GM12878 (cell line): ENCODE results near the gene USPL1. TPM values are rescaled to one million over a fixed set of nuclear protein-coding genes. Genes with fewer than 3 reads are reported as not detected.

Experiments
- ATAC-seq: fragments of 200-7000 bp; cut with Tn5 transposase; 3 replicates; pipeline ENCODE4 v1.9.1; 2020; ENCODE audit warnings: mild to moderate bottlenecking, moderate library complexity
- BruUV-seq: library from RNA; stranded (reverse); fragments of 400-500 nt; replicated peaks from 2 replicates; lab custom pipeline; 2021; lab: Mats Ljungman, UMichigan
- CTCF ChIA-PET: fragments of 300-600 bp; sonication (Branson Sonifier 250); formaldehyde crosslinking; extraction: SDS; loops from one replicate; lab custom pipeline; 2021; ENCODE audit warnings: inconsistent platforms; lab: Yijun Ruan, JAX
- POLR2A ChIA-PET: fragments of 350-600 bp; formaldehyde crosslinking; extraction: SDS; loops from one replicate; lab custom pipeline; 2021; ENCODE audit warnings: inconsistent platforms; lab: Charles Lee
- RAD21 ChIA-PET: fragments of 300-600 bp; sonication (Branson Sonifier 250); formaldehyde crosslinking; loops from one replicate; lab custom pipeline; 2023; ENCODE audit warnings: antibody characterized with exemption; ENCODE audit not compliant: unreplicated experiment; lab: Charles Lee
- SMC1A ChIA-PET: fragments of 300-600 bp; sonication (Branson Sonifier 250); formaldehyde crosslinking; loops from one replicate; lab custom pipeline; 2023; ENCODE audit not compliant: unreplicated experiment, uncharacterized antibody; lab: Charles Lee
- DNase-seq: peaks from one replicate; pipeline ENCODE4 v3.0.0-alpha.2; 2011; ENCODE audit warnings: low read depth, low spot score
- FAIRE-seq: peaks from 3 replicates; lab custom pipeline; 2011; peaks lifted over from hg19 to GRCh38; lab: Jason Lieb, UNC
- H2AFZ ChIP-seq: 2 replicates; pipeline ENCODE4 v1.6.0; 2011; ENCODE audit warnings: low read depth, low read length, control low read depth; ENCODE audit not compliant: control insufficient read depth
- H3K27ac ChIP-seq: 2 replicates; pipeline ENCODE4 v1.5.1; 2011; ENCODE audit warnings: control low read depth; ENCODE audit not compliant: control insufficient read depth, insufficient read depth
- H3K27me3 ChIP-seq, 2 experiments: replicated peaks in 1 of 2; 2 replicates each; pipeline versions ENCODE4 v1.6.0 to v1.6.1; 2011; ENCODE audit warnings: low read length in 1 of 2; ENCODE audit not compliant: control insufficient read depth in 2 of 2, insufficient read depth in 2 of 2
- H3K36me3 ChIP-seq, 2 experiments: 2 replicates each; pipeline ENCODE4 v1.5.1; 2011; ENCODE audit warnings: low read length in 1 of 2; ENCODE audit not compliant: control insufficient read depth in 2 of 2, insufficient read depth in 2 of 2
- H3K4me1 ChIP-seq: 2 replicates; pipeline ENCODE4 v1.6.1; 2011; ENCODE audit warnings: mild to moderate bottlenecking, low read length, moderate library complexity, mixed read lengths; ENCODE audit not compliant: control insufficient read depth, insufficient read depth
- H3K4me2 ChIP-seq: 2 replicates; pipeline ENCODE4 v1.6.0; 2011; ENCODE audit warnings: control low read depth; ENCODE audit not compliant: control insufficient read depth, insufficient read depth
- H3K4me3 ChIP-seq: fragments of 200-600 bp; sonication (generic); 2 replicates; pipeline ENCODE4 v1.5.1; 2016
- H3K79me2 ChIP-seq: 2 replicates; pipeline ENCODE4 v1.6.0; 2011; ENCODE audit warnings: low read length; ENCODE audit not compliant: control insufficient read depth, insufficient read depth
- H3K9ac ChIP-seq: 2 replicates; pipeline ENCODE4 v1.8.0; 2011; ENCODE audit warnings: low read length, control low read depth, mixed read lengths; ENCODE audit not compliant: control insufficient read depth, insufficient read depth
- H3K9me3 ChIP-seq: replicated peaks from 3 replicates; pipeline ENCODE4 v1.5.1; 2011; ENCODE audit warnings: mild to moderate bottlenecking, low read length; ENCODE audit not compliant: control insufficient read depth, insufficient read depth
- H4K20me1 ChIP-seq: 2 replicates; pipeline ENCODE4 v1.6.0; 2011; ENCODE audit not compliant: control insufficient read depth, insufficient read depth
- BCL11A ChIP-seq: IDR thresholded peaks from 2 replicates; pipeline ENCODE4 v1.6.1; 2011; ENCODE audit warnings: low read depth, low read length
- CBX5 ChIP-seq: sonication (generic); IDR thresholded peaks from 2 replicates; pipeline ENCODE4 v1.6.1; 2016; ENCODE audit warnings: low read depth, moderate library complexity, mild to moderate bottlenecking, inconsistent platforms
- EED ChIP-seq: sonication (generic); IDR thresholded peaks from 2 replicates; pipeline ENCODE4 v1.6.1; 2016; ENCODE audit warnings: antibody characterized with exemption, low read depth
- IRF4 ChIP-seq: IDR thresholded peaks from 2 replicates; pipeline ENCODE4 v1.6.1; 2011; ENCODE audit warnings: low read depth, low read length
- KAT2A ChIP-seq: conservative IDR thresholded peaks from 2 replicates; pipeline ENCODE4 v1.6.1; 2011; ENCODE audit warnings: low read depth, low read length; ENCODE audit not compliant: control insufficient read depth
- NBN ChIP-seq: fragments of 450-650 bp; IDR thresholded peaks from 2 replicates; pipeline ENCODE4 v1.6.1; 2016
- NFYA ChIP-seq: IDR thresholded peaks from 2 replicates; pipeline ENCODE4 v1.6.1; 2011; ENCODE audit warnings: low read depth, mild to moderate bottlenecking, low read length, improper control_type of control experiment, borderline replicate concordance
- NR2F1 ChIP-seq: fragments of 450-650 bp; conservative IDR thresholded peaks from 2 replicates; pipeline ENCODE4 v1.6.1; 2017; ENCODE audit warnings: mild to moderate bottlenecking
- PAX5 ChIP-seq: IDR thresholded peaks from 2 replicates; pipeline ENCODE4 v1.6.1; 2011; ENCODE audit warnings: low read depth, low read length, borderline replicate concordance
- RAD21 ChIP-seq: IDR thresholded peaks from 2 replicates; pipeline ENCODE4 v1.6.1; 2011; ENCODE audit warnings: mild to moderate bottlenecking, low read depth, low read length, moderate library complexity; ENCODE audit not compliant: insufficient read depth
- SPI1 ChIP-seq: IDR thresholded peaks from 2 replicates; pipeline ENCODE4 v1.6.1; 2011; ENCODE audit warnings: low read depth, mild to moderate bottlenecking, low read length, moderate library complexity, borderline replicate concordance; ENCODE audit not compliant: insufficient read depth
- WGBS: methylation state at CpG from one replicate; pipeline ENCODE4 v1.1.6; 2016; ENCODE audit warnings: low lambda C conversion rate; ENCODE audit not compliant: insufficient replicate concordance, insufficient coverage; ENCODE audit errors: missing lambda C conversion rate; 5-methylcytosine and 5-hydroxymethylcytosine counted together
- in situ Hi-C: fragments of 300-500 bp; cut with MboI; formaldehyde crosslinking; loops from 9 replicates; pipeline ENCODE4 v1.14.3; 2018; ENCODE audit warnings: mixed read lengths
- intact Hi-C: fragments of 100-400 bp; cut with micrococcal nuclease; formaldehyde crosslinking; loops from one replicate; pipeline ENCODE4 v1.14.2; 2022; ENCODE audit not compliant: unreplicated experiment
- polyA plus RNA-seq, 11 experiments: library from polyadenylated mRNA; depleted of rRNA in 4 of 11; unstranded in 6 of 11; stranded (reverse) in 5 of 11; fragments of >200 nt; fragmentation: Nextera tagmentation in 4 of 11; fragmentation: Illumina TruSeq in 1 of 11; extraction: Ambion mirVana in 4 of 11; extraction: Trizol in 1 of 11; gene quantifications; 1 replicate in 1 of 11; 2 replicates in 10 of 11; pipeline versions ENCODE4 v1.2.1 to v1.2.3, GENCODE V29; 2011 to 2016; ENCODE audit warnings: inconsistent platforms in 2 of 11, missing spikeins in 2 of 11, low read depth in 1 of 11
- total RNA-seq, 4 experiments: library from RNA; depleted of rRNA in 3 of 4; stranded (reverse); fragments of >200 nt in 3 of 4; fragmentation: Illumina TruSeq in 1 of 4; extraction: Trizol in 1 of 4; gene quantifications; 2 replicates each; pipeline versions ENCODE4 v1.2.1 to v1.2.3, GENCODE V29; 2013 to 2021
- TF ChIP-seq, protein P1 (sequence below): fragments of 450-650 bp; IDR thresholded peaks from 2 replicates; pipeline ENCODE4 v1.6.1; 2016; ENCODE audit warnings: mild to moderate bottlenecking, moderate library complexity, borderline replicate concordance
- TF ChIP-seq, protein P2 (sequence below): IDR thresholded peaks from 2 replicates; pipeline ENCODE4 v1.6.1; 2012; ENCODE audit warnings: low read depth, low read length, improper control_type of control experiment
- TF ChIP-seq, protein P3 (sequence below): fragments of 450-650 bp; IDR thresholded peaks from 2 replicates; pipeline ENCODE4 v1.6.1; 2018; ENCODE audit warnings: mild to moderate bottlenecking, low read depth, moderate library complexity; ENCODE audit not compliant: partially characterized antibody
- TF ChIP-seq, protein P4 (sequence below): IDR thresholded peaks from 2 replicates; pipeline ENCODE4 v1.6.1; 2011; ENCODE audit warnings: low read depth, mild to moderate bottlenecking, low read length, moderate library complexity, borderline replicate concordance; ENCODE audit errors: extremely low read depth

The USPL1 gene
- total and polyA plus RNA-seq, 10 of the 15 experiments (the other 5 are each of a cell fraction or from before 2014, with no cell fraction given) = 7.9 to 23.2 (median 15.8) TPM

DNA sequence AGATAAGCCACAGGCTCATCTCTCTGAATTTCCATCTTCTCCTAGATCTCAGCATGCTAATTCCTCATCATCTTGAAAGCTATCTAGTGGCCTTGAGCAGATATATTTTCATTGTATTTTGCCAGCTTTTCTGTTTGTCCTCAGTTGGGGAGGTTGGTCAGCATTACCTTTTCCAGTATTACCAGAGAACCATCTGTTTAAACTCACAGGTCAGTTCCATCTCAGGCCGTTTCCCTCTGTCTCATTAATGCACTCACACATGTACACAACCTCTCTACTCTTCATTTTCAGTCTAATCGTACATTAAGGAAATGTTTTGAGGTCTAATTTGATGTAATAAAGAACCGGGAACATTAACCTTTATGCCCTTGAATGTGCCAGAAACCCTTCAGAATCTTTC, 29.7 kb downstream of the USPL1 start:
- H3K4me2 ChIP-seq = no peak overlapping the region
- no peak for ATAC-seq
- 79% methylated on average over 3 of the region's 3 CpGs for WGBS
- no peak for FAIRE-seq
- in situ Hi-C loops (no loop called here), intact Hi-C loops (no loop called here)
- no peaks in the 10 kb centered on the region for H3K27me3 ChIP-seq
- no peak for DNase-seq
- H3K4me3 ChIP-seq = no peak overlapping the region
- H3K79me2 ChIP-seq = no peaks in the 10 kb centered on the region
- H2AFZ ChIP-seq = no peak overlapping the region
- H3K4me1 ChIP-seq = no peaks in the 10 kb centered on the region
- ChIA-PET CTCF (no interaction called here), SMC1A (interaction anchor here (0.6 kb wide), 1 partner anchor 117 kb away, joined by 3 read pairs; no protein-coding TSS in a partner anchor), POLR2A (no interaction called here), RAD21 (no interaction called here)
- no peaks in the 10 kb centered on the region for H4K20me1 ChIP-seq
- no peak overlapping the region for H3K9ac ChIP-seq
- no peak overlapping the region for H3K27ac ChIP-seq
- no peaks in the 10 kb centered on the region for H3K9me3 ChIP-seq
- TF ChIP-seq RAD21 = no peak
- TF ChIP-seq CBX5 = no peak
- TF ChIP-seq, protein P1, sequence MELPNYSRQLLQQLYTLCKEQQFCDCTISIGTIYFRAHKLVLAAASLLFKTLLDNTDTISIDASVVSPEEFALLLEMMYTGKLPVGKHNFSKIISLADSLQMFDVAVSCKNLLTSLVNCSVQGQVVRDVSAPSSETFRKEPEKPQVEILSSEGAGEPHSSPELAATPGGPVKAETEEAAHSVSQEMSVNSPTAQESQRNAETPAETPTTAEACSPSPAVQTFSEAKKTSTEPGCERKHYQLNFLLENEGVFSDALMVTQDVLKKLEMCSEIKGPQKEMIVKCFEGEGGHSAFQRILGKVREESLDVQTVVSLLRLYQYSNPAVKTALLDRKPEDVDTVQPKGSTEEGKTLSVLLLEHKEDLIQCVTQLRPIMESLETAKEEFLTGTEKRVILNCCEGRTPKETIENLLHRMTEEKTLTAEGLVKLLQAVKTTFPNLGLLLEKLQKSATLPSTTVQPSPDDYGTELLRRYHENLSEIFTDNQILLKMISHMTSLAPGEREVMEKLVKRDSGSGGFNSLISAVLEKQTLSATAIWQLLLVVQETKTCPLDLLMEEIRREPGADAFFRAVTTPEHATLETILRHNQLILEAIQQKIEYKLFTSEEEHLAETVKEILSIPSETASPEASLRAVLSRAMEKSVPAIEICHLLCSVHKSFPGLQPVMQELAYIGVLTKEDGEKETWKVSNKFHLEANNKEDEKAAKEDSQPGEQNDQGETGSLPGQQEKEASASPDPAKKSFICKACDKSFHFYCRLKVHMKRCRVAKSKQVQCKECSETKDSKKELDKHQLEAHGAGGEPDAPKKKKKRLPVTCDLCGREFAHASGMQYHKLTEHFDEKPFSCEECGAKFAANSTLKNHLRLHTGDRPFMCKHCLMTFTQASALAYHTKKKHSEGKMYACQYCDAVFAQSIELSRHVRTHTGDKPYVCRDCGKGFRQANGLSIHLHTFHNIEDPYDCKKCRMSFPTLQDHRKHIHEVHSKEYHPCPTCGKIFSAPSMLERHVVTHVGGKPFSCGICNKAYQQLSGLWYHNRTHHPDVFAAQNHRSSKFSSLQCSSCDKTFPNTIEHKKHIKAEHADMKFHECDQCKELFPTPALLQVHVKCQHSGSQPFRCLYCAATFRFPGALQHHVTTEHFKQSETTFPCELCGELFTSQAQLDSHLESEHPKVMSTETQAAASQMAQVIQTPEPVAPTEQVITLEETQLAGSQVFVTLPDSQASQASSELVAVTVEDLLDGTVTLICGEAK = no peak
- no peak for TF ChIP-seq EED
- TF ChIP-seq, protein P2, sequence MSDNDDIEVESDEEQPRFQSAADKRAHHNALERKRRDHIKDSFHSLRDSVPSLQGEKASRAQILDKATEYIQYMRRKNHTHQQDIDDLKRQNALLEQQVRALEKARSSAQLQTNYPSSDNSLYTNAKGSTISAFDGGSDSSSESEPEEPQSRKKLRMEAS = no peak
- TF ChIP-seq NR2F1 = no peak
- no peak for TF ChIP-seq PAX5
- TF ChIP-seq, protein P3, sequence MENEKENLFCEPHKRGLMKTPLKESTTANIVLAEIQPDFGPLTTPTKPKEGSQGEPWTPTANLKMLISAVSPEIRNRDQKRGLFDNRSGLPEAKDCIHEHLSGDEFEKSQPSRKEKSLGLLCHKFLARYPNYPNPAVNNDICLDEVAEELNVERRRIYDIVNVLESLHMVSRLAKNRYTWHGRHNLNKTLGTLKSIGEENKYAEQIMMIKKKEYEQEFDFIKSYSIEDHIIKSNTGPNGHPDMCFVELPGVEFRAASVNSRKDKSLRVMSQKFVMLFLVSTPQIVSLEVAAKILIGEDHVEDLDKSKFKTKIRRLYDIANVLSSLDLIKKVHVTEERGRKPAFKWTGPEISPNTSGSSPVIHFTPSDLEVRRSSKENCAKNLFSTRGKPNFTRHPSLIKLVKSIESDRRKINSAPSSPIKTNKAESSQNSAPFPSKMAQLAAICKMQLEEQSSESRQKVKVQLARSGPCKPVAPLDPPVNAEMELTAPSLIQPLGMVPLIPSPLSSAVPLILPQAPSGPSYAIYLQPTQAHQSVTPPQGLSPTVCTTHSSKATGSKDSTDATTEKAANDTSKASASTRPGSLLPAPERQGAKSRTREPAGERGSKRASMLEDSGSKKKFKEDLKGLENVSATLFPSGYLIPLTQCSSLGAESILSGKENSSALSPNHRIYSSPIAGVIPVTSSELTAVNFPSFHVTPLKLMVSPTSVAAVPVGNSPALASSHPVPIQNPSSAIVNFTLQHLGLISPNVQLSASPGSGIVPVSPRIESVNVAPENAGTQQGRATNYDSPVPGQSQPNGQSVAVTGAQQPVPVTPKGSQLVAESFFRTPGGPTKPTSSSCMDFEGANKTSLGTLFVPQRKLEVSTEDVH = no peak
- TF ChIP-seq NBN = no peak
- no peak for TF ChIP-seq KAT2A
- TF ChIP-seq, protein P4, sequence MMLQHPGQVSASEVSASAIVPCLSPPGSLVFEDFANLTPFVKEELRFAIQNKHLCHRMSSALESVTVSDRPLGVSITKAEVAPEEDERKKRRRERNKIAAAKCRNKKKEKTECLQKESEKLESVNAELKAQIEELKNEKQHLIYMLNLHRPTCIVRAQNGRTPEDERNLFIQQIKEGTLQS = no peak
- no peak for TF ChIP-seq IRF4
- TF ChIP-seq BCL11A = no peak
- no peak for TF ChIP-seq SPI1
- no peak for TF ChIP-seq NFYA
- BruUV-seq = no TSS peak
- peaks cover 6 to 33% of the 10 kb centered on the region in 2 experiments; a peak in 3 of 4 replicates for H3K36me3 ChIP-seq
